Astrocyte (in vitro differentiated cells and primary cell): Measurements from ENCODE around the gene AUNIP. TPM values are rescaled to one million over a fixed set of nuclear protein-coding genes. Genes with fewer than 3 reads are reported as not detected.

ENCODE experiments used
- DNase-seq: peaks from one replicate; pipeline ENCODE4 v3.0.0-alpha.2; 2010; ENCODE audit warnings: low read depth
- FAIRE-seq: peaks from 2 replicates; lab custom pipeline; 2011; peaks lifted over from hg19 to GRCh38; lab: Jason Lieb, UNC
- H2AFZ ChIP-seq: 2 replicates; pipeline ENCODE4 v1.6.0; 2012; ENCODE audit warnings: low read depth, low read length, inconsistent platforms
- H3K27ac ChIP-seq: 2 replicates; pipeline ENCODE4 v1.5.1; 2011; ENCODE audit warnings: low read depth, low read length, inconsistent platforms
- H3K27me3 ChIP-seq: 2 replicates; pipeline ENCODE4 v1.6.0; 2011; ENCODE audit warnings: low read length, inconsistent platforms; ENCODE audit not compliant: insufficient read depth
- H3K36me3 ChIP-seq: 2 replicates; pipeline ENCODE4 v1.5.1; 2011; ENCODE audit warnings: low read length, inconsistent platforms; ENCODE audit not compliant: insufficient read depth
- H3K4me1 ChIP-seq: 2 replicates; pipeline ENCODE4 v1.5.1; 2011; ENCODE audit warnings: low read length, inconsistent platforms; ENCODE audit not compliant: insufficient read depth
- H3K4me2 ChIP-seq: 2 replicates; pipeline ENCODE4 v1.6.0; 2012; ENCODE audit warnings: low read length, inconsistent platforms
- H3K4me3 ChIP-seq: 2 replicates; pipeline ENCODE4 v1.5.1; 2011; ENCODE audit warnings: low read depth, mild to moderate bottlenecking, low read length, inconsistent platforms; ENCODE audit not compliant: insufficient read depth
- H3K79me2 ChIP-seq: 2 replicates; pipeline ENCODE4 v1.6.0; 2012; ENCODE audit warnings: mild to moderate bottlenecking, low read length, inconsistent platforms; ENCODE audit not compliant: insufficient read depth
- H3K9ac ChIP-seq: 2 replicates; pipeline ENCODE4 v1.6.0; 2012; ENCODE audit warnings: mild to moderate bottlenecking, low read length, inconsistent platforms
- H3K9me3 ChIP-seq: 2 replicates; pipeline ENCODE4 v1.5.1; 2012; ENCODE audit warnings: low read depth, mild to moderate bottlenecking, low read length, inconsistent platforms; ENCODE audit not compliant: insufficient read depth
- H4K20me1 ChIP-seq: 2 replicates; pipeline ENCODE4 v1.6.0; 2012; ENCODE audit warnings: low read length, inconsistent platforms; ENCODE audit not compliant: insufficient read depth
- H3K27ac Mint-ChIP-seq: one replicate; pipeline ENCODE4 v1.8.0; 2021; ENCODE audit warnings: mild to moderate bottlenecking, mixed read lengths; ENCODE audit not compliant: unreplicated experiment
- H3K27me3 Mint-ChIP-seq: one replicate; pipeline ENCODE4 v1.8.0; 2021; ENCODE audit warnings: low read depth, mixed read lengths; ENCODE audit not compliant: unreplicated experiment
- H3K36me3 Mint-ChIP-seq: one replicate; pipeline ENCODE4 v1.8.0; 2021; ENCODE audit warnings: low read depth, mixed read lengths; ENCODE audit not compliant: unreplicated experiment
- H3K4me1 Mint-ChIP-seq: one replicate; pipeline ENCODE4 v1.8.0; 2021; ENCODE audit warnings: low read depth, mixed read lengths; ENCODE audit not compliant: unreplicated experiment
- H3K4me3 Mint-ChIP-seq: one replicate; pipeline ENCODE4 v1.8.0; 2021; ENCODE audit warnings: mild to moderate bottlenecking, moderate library complexity, mixed read lengths; ENCODE audit not compliant: unreplicated experiment
- H3K9me3 Mint-ChIP-seq: one replicate; pipeline ENCODE4 v1.8.0; 2021; ENCODE audit warnings: mild to moderate bottlenecking, mixed read lengths; ENCODE audit not compliant: unreplicated experiment
- EZH2 ChIP-seq: IDR thresholded peaks from 2 replicates; pipeline ENCODE4 v1.6.1; 2012; ENCODE audit warnings: mild to moderate bottlenecking, low read length, inconsistent platforms; ENCODE audit not compliant: insufficient read depth
- total RNA-seq: library from RNA; stranded (reverse); gene quantifications from 2 replicates; pipeline ENCODE4 v1.2.1, GENCODE V29; 2021
- TF ChIP-seq, protein P1 (sequence below): IDR thresholded peaks from 2 replicates; pipeline ENCODE4 v1.5.1; 2011; ENCODE audit warnings: low read depth, mild to moderate bottlenecking, inconsistent platforms, low read length, moderate library complexity; ENCODE audit not compliant: insufficient read depth

Gene AUNIP
- total RNA-seq, 1 donor from 2014 or later: 2.1 TPM

DNA sequence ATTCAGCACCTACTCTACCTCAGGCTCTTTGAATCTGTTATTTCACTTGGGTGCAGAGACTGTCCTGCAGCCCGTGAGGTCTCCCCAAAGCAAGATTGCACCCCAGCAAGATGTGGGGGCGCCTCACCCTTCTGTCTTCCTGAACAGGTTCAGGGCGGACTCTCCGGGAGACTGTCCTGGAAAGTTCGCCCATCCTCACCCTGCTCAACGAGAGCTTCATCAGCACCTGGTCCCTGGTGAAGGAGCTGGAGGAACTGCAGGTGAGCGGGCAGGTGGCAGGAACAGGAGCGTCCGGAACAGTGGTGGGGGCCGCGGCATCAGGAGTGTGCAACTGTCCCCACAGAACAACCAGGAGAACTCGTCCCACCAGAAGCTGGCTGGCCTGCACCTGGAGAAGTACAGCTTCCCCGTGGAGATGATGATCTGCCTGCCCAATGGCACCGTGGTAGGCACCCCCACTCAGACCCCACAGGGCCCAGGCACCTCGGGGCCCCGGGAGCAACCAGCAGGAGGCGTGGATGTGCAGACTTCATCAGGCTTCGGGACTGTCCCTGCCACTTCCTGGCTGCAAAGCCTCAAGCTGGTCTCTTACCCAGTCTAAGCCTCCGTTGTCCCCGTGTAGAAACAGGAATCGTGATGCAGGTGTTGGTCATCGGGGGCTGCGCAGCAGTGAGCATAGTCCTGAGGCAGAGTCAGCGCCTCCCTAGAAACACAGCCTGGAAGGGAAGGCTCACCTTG lies 45.4 kb downstream of the AUNIP start:
- Histone ChIP-seq H3K4me2 (no peak overlapping the region), H3K27ac (no peak overlapping the region), H3K9me3 (no peaks in the 10 kb centered on the region), H3K9ac (no peak overlapping the region), H3K79me2 (no peaks in the 10 kb centered on the region), H3K27me3 (no peaks in the 10 kb centered on the region), H4K20me1 (peaks cover 13% of the 10 kb centered on the region), H3K36me3 (no peaks in the 10 kb centered on the region), H2AFZ (no peak overlapping the region), H3K4me3 (no peak overlapping the region), H3K4me1 (peaks cover 4% of the 10 kb centered on the region)
- TF ChIP-seq, protein P1, sequence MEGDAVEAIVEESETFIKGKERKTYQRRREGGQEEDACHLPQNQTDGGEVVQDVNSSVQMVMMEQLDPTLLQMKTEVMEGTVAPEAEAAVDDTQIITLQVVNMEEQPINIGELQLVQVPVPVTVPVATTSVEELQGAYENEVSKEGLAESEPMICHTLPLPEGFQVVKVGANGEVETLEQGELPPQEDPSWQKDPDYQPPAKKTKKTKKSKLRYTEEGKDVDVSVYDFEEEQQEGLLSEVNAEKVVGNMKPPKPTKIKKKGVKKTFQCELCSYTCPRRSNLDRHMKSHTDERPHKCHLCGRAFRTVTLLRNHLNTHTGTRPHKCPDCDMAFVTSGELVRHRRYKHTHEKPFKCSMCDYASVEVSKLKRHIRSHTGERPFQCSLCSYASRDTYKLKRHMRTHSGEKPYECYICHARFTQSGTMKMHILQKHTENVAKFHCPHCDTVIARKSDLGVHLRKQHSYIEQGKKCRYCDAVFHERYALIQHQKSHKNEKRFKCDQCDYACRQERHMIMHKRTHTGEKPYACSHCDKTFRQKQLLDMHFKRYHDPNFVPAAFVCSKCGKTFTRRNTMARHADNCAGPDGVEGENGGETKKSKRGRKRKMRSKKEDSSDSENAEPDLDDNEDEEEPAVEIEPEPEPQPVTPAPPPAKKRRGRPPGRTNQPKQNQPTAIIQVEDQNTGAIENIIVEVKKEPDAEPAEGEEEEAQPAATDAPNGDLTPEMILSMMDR: no peak
- TF ChIP-seq EZH2: no peak
- no peak for FAIRE-seq
- DNase-seq: no peak
- H3K9me3 Mint-ChIP-seq: peaks cover 2% of the 10 kb centered on the region
- H3K4me1 Mint-ChIP-seq: peaks cover 11% of the 10 kb centered on the region
- H3K36me3 Mint-ChIP-seq: peaks cover 10% of the 10 kb centered on the region
- no peak overlapping the region for H3K27ac Mint-ChIP-seq
- no peak overlapping the region for H3K4me3 Mint-ChIP-seq
- H3K27me3 Mint-ChIP-seq: no peaks in the 10 kb centered on the region

DNA sequence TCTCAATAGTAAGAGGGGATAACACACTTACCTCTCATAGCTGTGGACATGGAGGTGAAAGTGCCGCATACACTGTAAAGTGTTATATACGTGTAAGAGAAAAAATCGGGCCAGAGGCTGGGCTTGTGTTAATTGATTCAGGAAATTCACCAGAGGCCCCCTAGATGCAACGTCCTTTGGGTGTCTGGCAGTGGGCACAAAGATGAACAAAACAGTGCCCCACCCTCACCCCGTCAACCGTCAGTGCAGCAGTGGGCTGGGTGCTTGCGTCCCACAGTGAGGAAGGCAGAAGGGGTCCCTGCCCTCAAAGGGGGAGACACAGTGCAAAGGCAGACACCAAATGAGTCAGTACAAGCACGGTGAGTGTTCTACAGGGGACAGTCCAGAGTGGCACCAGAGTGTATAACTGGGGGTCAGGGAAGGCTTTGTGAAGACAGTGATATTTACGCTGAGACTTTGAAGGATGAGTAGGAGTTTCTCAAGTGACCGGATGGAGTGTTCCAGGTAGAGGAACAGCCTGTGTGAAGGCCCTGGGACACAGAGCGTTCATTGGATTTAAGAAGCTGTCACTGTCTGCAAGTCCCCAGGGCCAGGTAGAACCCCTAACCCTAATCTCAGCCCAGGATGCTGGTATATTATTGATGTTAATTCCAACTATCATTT lies 46.1 kb downstream of the AUNIP start:
- Mint-ChIP-seq H3K9me3 (peaks cover 2% of the 10 kb centered on the region), H3K36me3 (peaks cover 10% of the 10 kb centered on the region), H3K27me3 (no peaks in the 10 kb centered on the region), H3K4me1 (peaks cover 4% of the 10 kb centered on the region), H3K4me3 (no peak overlapping the region), H3K27ac (no peak overlapping the region)
- Histone ChIP-seq H4K20me1 (peaks cover 13% of the 10 kb centered on the region), H3K9me3 (no peaks in the 10 kb centered on the region), H3K4me1 (no peaks in the 10 kb centered on the region), H3K9ac (no peak overlapping the region), H3K36me3 (no peaks in the 10 kb centered on the region), H2AFZ (no peak overlapping the region), H3K79me2 (no peaks in the 10 kb centered on the region), H3K4me2 (no peak overlapping the region), H3K27me3 (no peaks in the 10 kb centered on the region), H3K4me3 (no peak overlapping the region), H3K27ac (no peak overlapping the region)
- FAIRE-seq (no peak), DNase-seq (no peak)
- TF ChIP-seq EZH2: no peak
- TF ChIP-seq, protein P1: no peak
